ENCODE data around the gene PPL. TPM values are rescaled to one million over a fixed set of nuclear protein-coding genes. Genes with fewer than 3 reads are reported as not detected.

The PPL gene
- total RNA-seq, 2 donors from 2014 or later: not detected

DNA sequence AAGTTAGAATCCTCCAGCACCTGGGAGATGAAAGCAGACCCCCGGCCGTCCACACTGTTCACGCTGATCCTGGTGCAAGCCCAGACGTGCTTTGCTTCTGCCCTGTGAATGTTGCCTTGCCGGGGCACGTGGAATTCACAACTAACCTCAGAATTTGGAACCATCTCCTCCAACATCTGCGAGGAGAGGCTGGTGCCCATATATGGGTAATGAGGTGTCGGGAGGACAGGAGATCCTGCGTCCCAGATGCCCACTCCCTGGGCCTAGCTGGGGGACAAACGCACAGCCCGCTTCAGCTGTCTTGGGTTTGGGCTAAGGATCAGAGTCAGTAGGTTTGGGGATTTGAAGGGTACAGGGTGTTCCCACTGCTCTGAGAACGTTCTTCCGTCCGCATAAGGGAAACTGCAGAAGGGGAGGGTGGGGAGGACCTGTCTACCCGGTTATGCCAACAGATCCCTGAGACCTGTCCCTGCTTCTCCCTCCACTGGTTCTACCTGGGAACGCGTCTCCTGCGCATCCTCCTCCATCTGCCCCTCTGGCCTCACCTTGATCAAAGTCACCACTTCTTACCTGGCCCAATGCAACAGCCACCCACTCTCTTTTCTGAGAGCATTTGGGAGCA is 14.1 kb downstream of the PPL start:
- DNase-seq (no peak), ATAC-seq (no peak)
- H3K4me3 Mint-ChIP-seq: no peak overlapping the region
- H3K9me3 ChIP-seq (ENCODE audit: control insufficient read depth, low read length, poor library complexity, severe bottlenecking): no peaks in the 10 kb centered on the region
- H3K36me3 Mint-ChIP-seq (ENCODE audit: low read depth): no peaks in the 10 kb centered on the region
- H3K27ac Mint-ChIP-seq: no peak overlapping the region
- H3K27me3 Mint-ChIP-seq: peaks cover 26% of the 10 kb centered on the region
- H3K4me1 Mint-ChIP-seq: peaks cover 2% of the 10 kb centered on the region

DNA sequence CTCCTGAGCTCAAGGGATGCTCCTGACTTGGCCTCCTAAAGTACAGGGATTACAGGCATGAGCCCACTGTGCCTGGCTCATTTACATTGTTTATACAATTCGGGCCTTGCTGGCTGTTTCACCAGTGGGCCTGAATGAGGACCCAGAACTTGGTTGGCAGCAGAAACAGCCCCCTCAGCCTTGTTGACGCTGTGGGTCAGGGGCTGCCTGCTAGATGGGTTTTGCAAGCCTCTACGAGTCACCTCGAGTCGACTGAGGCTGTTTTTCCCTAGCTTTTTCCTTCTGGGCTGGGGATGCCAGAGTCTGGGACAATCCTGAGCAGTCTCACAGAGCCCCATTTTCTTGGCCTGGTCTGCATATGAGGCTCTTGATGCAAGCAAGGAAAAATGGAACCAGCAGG is 16.1 kb downstream of the PPL start:
- no peaks in the 10 kb centered on the region for H3K9me3 ChIP-seq (ENCODE audit: control insufficient read depth, low read length, poor library complexity, severe bottlenecking)
- H3K4me3 Mint-ChIP-seq: no peak overlapping the region
- H3K27ac Mint-ChIP-seq: no peak overlapping the region
- H3K4me1 Mint-ChIP-seq: peaks cover 2% of the 10 kb centered on the region
- H3K36me3 Mint-ChIP-seq (ENCODE audit: low read depth): no peaks in the 10 kb centered on the region
- DNase-seq: no peak
- peaks cover 26% of the 10 kb centered on the region for H3K27me3 Mint-ChIP-seq
- ATAC-seq: no peak

DNA sequence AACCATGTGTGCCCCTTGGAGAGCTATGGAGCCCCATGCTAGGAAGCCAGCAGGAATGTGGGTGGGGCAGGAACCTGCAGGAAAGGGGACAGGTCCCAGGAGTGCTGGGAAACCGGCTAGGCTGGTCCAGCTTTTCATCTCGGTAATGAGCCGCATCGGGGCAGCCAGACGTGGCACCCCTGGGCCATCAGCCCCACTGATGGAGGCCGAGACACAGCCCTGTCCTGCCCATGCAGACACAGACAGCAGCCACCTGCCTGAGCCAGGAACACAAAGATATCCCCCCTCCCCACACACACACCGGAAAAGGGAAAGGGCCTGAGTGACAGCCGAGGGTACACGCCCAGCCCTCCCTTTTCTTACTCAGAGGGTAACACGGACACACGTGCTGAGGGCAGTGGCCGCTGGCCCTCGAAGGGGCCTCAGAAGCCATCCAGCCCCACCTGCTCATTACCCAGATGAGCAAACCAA is 18.1 kb downstream of the PPL start:
- no peak overlapping the region for H3K4me3 Mint-ChIP-seq
- peaks cover 16% of the 10 kb centered on the region for H3K27me3 Mint-ChIP-seq
- no peak overlapping the region for H3K27ac Mint-ChIP-seq
- DNase-seq: no peak
- ATAC-seq: no peak
- H3K9me3 ChIP-seq (ENCODE audit: control insufficient read depth, low read length, poor library complexity, severe bottlenecking): no peaks in the 10 kb centered on the region
- H3K4me1 Mint-ChIP-seq: peaks cover 2% of the 10 kb centered on the region
- no peaks in the 10 kb centered on the region for H3K36me3 Mint-ChIP-seq (ENCODE audit: low read depth)

DNA sequence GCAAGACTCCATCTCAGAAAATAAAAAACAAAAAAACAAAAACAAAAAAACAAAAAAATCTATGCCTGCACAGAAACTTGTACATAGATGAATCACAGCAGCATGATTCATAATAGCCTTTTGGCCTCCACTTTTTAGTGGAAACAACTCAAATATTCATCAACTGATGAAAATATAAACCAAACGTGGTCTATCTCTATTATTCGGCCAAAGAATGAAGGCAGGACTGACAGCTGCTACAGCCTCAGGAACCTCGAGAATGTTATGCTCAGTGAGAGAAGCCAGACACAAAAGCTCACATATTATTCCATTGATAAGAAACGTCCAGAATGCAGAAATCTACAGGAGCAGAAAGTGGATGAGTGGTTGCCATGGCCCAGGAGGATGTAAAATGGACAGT is 19.8 kb downstream of the PPL start:
- H3K9me3 ChIP-seq (ENCODE audit: control insufficient read depth, low read length, poor library complexity, severe bottlenecking): no peaks in the 10 kb centered on the region
- Mint-ChIP-seq H3K27ac (no peak overlapping the region), H3K4me1 (no peaks in the 10 kb centered on the region), H3K4me3 (no peak overlapping the region), H3K27me3 (peaks cover 2% of the 10 kb centered on the region), H3K36me3 (ENCODE audit: low read depth) (no peaks in the 10 kb centered on the region)
- ATAC-seq: no peak
- DNase-seq: no peak

DNA sequence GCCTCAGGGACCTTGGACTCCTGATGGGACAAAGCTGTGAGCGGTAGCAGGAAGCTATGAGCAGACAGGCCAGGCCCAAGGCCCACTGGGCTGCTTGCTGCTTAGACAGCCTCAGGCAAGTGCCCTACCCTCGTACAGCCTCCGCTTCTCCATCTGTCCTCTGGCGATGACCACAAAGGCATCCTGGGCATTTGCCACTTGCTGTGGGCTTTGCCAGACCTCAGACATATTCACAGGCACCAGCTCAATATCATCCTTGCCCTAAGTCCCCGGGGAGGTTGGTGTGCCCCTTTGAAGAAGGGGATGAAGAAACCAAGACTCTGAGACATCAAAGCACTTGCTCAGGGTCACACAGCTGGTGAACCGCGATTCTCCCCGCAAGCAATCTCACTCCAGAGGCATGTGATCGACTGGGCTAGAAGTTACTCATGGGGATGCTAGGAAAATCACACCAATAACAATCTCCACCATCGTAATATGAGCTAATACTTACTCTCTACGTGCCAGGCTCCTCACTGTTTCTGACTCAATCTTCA is 21.7 kb downstream of the PPL start:
- DNase-seq (no peak), ATAC-seq (no peak)
- no peaks in the 10 kb centered on the region for H3K9me3 ChIP-seq (ENCODE audit: control insufficient read depth, low read length, poor library complexity, severe bottlenecking)
- no peaks in the 10 kb centered on the region for H3K36me3 Mint-ChIP-seq (ENCODE audit: low read depth)
- no peak overlapping the region for H3K27ac Mint-ChIP-seq
- H3K4me3 Mint-ChIP-seq: no peak overlapping the region
- no peaks in the 10 kb centered on the region for H3K4me1 Mint-ChIP-seq
- peaks cover 6% of the 10 kb centered on the region for H3K27me3 Mint-ChIP-seq

DNA sequence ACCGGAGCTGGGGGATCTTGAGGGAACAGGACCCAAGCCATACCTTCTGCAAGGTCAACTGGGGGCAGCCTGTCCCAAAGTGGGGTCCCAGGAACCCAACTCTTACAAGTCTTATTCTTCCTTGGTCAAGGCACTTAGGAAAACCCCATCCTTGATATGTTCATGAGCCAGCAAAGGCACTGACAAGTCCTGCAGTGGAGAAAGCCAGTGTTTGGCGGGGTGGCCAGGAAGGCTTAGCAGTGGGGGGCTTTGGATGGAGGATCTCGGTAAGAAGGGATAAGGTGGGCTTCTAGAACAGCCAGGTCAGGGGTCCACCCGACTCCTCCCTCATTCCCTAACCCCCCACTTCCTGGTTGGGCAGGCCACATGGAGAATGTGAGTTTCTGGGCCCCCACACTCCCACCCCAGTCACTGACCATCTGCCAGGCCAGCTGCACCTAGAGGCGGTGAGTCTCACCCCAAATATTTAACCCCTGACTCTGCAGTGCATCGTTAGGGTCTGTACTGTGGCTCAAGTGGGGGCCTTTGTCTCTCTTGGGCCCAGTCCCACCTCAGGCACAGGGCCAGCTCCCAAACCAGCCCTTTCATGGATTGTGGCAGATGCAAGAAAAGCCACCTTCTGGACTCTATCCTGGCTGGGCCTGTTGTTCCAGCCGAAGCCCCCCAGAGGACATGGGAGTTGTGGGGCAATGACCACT is 22.3 kb downstream of the PPL start:
- H3K27me3 Mint-ChIP-seq: peaks cover 6% of the 10 kb centered on the region
- H3K27ac Mint-ChIP-seq: no peak overlapping the region
- H3K36me3 Mint-ChIP-seq (ENCODE audit: low read depth): no peaks in the 10 kb centered on the region
- DNase-seq (no peak), ATAC-seq (no peak)
- no peak overlapping the region for H3K4me3 Mint-ChIP-seq
- H3K4me1 Mint-ChIP-seq: no peaks in the 10 kb centered on the region
- no peaks in the 10 kb centered on the region for H3K9me3 ChIP-seq (ENCODE audit: control insufficient read depth, low read length, poor library complexity, severe bottlenecking)

DNA sequence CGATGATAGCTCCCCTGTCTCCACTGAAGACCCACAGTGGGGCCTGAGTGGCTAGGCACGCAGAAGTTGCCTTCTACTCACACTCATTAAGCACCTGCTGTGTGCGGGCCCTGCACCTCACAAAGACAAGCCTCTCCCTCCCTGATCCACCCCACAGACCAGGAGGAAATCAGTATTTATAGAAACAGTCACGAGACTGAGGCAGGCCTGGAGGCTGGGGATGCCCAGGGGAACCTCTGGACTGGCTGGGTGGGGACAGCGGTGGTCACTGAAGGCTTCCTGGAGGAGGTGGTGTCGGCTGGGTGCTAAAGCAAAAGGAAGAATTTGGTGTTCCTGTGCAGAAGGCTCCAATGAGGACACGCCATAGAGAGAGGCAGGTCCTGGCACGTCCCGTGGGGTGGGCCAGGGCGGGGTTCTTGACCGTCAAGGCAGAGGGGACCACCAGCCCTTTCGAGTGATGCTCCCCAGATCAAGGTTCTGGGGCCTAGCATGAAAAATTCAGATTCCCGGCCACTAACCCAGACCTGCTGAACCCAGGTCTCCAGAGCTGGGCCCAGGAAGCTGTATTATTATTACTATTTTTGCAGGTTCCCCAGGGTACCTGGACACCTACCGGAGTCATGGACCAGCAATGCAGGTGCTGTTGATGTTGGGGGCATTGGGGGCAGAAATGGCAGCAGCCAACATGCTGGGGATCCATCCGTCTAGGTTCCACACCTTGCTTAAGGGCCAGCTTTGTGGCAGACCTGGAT is 23.0 kb downstream of the PPL start:
- Mint-ChIP-seq H3K4me1 (no peaks in the 10 kb centered on the region), H3K4me3 (no peak overlapping the region), H3K27me3 (peaks cover 6% of the 10 kb centered on the region), H3K36me3 (ENCODE audit: low read depth) (no peaks in the 10 kb centered on the region), H3K27ac (no peak overlapping the region)
- no peaks in the 10 kb centered on the region for H3K9me3 ChIP-seq (ENCODE audit: control insufficient read depth, low read length, poor library complexity, severe bottlenecking)
- DNase-seq (no peak), ATAC-seq (no peak)

DNA sequence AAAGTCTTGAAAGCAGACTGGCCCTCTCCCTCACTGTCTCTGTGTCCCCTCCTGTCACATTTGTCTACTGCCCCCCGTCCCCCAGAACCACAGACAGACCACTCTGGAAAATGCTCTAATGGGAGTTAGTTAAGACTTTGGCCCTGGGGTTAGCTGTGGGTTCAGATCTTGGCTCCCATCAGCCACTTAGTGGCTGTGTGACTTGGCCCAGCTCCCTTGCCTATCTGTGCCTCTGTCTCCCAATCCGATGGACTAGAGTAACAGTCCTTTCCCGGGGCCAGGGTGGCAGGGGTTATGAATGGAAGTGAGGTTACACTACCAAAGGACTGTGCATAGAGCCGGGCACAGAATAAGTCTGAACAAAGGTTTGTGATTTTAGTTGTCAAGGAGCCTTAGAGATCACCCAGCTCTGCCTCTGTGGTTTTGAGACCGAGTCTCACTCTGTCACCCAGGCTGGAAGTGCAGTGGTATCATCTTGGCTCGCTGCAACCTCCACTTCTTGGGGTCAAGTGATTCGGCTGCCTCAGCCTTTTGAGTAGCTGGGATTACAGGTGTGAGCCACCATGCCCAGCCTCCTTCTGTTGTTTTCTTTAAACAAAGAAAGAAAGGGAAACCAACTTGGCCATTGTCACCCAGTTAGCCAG is 23.7 kb downstream of the PPL start:
- Mint-ChIP-seq H3K4me1 (no peaks in the 10 kb centered on the region), H3K27me3 (peaks cover 6% of the 10 kb centered on the region), H3K27ac (no peak overlapping the region), H3K4me3 (no peak overlapping the region), H3K36me3 (ENCODE audit: low read depth) (no peaks in the 10 kb centered on the region)
- no peak for DNase-seq
- H3K9me3 ChIP-seq (ENCODE audit: control insufficient read depth, low read length, poor library complexity, severe bottlenecking): no peaks in the 10 kb centered on the region
- no peak for ATAC-seq

DNA sequence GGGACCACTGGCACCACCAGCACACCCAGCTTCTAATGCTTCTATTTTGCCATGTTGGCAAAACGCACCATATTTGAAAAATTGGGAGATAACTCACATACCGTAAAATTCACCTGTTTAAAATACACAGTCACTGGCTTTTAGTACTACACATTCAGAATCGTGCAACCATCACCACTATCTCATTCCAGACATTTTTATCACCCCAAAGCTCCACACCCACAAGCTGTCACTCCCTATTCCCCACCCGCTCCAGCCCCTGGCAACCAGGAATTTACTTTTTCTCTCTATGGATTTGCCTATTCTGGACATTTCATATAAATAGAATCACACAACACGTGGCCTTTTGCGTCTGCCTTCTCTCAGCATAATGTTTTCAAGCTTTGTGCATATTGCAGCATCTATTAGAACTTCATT is 25.0 kb downstream of the PPL start:
- H3K4me3 Mint-ChIP-seq: no peak overlapping the region
- DNase-seq (no peak), ATAC-seq (no peak)
- no peak overlapping the region for H3K27ac Mint-ChIP-seq
- no peaks in the 10 kb centered on the region for H3K9me3 ChIP-seq (ENCODE audit: control insufficient read depth, low read length, poor library complexity, severe bottlenecking)
- H3K4me1 Mint-ChIP-seq: no peaks in the 10 kb centered on the region
- peaks cover 6% of the 10 kb centered on the region for H3K27me3 Mint-ChIP-seq
- H3K36me3 Mint-ChIP-seq (ENCODE audit: low read depth): no peaks in the 10 kb centered on the region

DNA sequence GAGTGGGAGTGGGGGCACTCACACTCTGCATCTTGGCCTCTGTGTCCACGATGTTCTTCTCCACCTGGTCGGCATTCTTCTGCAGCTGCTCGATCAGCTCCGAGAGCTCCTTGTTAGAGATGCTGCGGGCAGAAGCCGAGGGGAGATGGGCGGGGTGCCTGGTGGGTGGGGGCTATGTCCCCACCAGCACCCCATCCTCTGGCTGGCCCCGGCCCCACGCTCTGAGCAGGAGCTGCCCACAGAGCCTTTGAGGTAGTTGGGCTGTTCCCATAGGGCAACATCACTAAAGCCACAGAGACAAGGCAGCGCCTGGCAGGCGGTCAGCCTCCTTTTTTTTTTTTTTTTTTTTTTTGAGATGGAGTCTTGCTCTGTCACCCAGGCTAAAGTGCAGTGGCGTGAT is 26.1 kb downstream of the PPL start:
- Mint-ChIP-seq H3K4me3 (no peak overlapping the region), H3K36me3 (ENCODE audit: low read depth) (no peaks in the 10 kb centered on the region), H3K27ac (no peak overlapping the region), H3K4me1 (no peaks in the 10 kb centered on the region), H3K27me3 (peaks cover 6% of the 10 kb centered on the region)
- ATAC-seq: no peak
- H3K9me3 ChIP-seq (ENCODE audit: control insufficient read depth, low read length, poor library complexity, severe bottlenecking): no peaks in the 10 kb centered on the region
- no peak for DNase-seq

DNA sequence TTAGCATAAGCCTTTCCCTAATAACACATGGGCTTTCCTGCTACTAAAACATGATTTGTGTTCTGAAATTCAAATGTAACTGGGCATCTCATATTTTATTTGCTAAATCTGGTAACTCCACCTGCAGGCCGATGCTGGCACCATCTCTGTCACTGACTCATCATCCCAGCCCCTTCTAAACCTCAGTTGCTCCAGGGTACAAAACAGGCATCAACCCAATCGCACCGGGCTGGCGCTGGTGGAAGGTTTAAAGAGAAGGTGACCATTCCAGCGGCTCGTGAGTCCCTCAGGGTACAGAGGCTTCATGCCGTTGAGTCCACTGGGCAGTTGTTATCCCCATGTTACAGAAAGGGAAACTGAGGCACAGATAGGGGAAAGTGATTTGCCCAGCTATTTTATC is 27.1 kb downstream of the PPL start:
- H3K4me1 Mint-ChIP-seq: no peaks in the 10 kb centered on the region
- H3K4me3 Mint-ChIP-seq: no peak overlapping the region
- no peak overlapping the region for H3K27ac Mint-ChIP-seq
- peaks cover 14% of the 10 kb centered on the region for H3K27me3 Mint-ChIP-seq
- DNase-seq (no peak), ATAC-seq (no peak)
- no peaks in the 10 kb centered on the region for H3K36me3 Mint-ChIP-seq (ENCODE audit: low read depth)
- no peaks in the 10 kb centered on the region for H3K9me3 ChIP-seq (ENCODE audit: control insufficient read depth, low read length, poor library complexity, severe bottlenecking)

DNA sequence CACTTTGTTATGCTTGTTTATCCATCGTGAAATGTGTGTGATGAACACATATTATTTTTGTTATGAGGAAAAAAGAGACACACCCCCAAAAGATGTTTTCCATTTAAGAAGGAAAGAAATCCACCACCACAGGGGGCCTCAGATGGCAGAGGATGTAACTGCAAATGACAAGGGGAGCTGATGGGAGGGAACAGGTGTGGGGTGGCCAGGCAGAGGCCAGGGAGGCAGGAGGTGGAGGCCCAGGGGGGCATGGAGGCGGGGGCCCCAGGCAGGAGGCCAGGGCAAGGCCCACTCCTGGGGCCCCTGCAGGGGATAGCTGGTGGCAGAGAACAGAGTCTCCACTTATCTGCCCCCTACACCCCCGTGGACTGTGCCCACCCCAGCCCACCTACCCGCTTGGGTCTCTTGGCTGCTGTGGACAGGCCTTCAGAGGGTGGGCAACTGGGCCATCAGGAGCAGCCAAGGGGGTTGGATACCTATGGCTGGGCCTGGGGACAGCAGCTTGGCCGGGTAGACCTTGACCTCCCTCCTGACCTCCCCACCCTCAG is 28.0 kb downstream of the PPL start:
- ATAC-seq: no peak
- peaks cover 4% of the 10 kb centered on the region for H3K36me3 Mint-ChIP-seq (ENCODE audit: low read depth)
- H3K9me3 ChIP-seq (ENCODE audit: control insufficient read depth, low read length, poor library complexity, severe bottlenecking): no peaks in the 10 kb centered on the region
- no peak overlapping the region for H3K27ac Mint-ChIP-seq
- H3K4me1 Mint-ChIP-seq: no peaks in the 10 kb centered on the region
- H3K27me3 Mint-ChIP-seq: peaks cover 22% of the 10 kb centered on the region
- DNase-seq: no peak
- no peak overlapping the region for H3K4me3 Mint-ChIP-seq

Data from T-helper 17 cell (primary cell).